Measurements from ENCODE around the gene SLMAP. TPM values are rescaled to one million over a fixed set of nuclear protein-coding genes. Genes with fewer than 3 reads are reported as not detected.

The SLMAP gene
- total RNA-seq, 1 experiment from 2014 or later, result 49.2 TPM

- no peak for ATAC-seq
- TF ChIP-seq REST (IDR thresholded peaks at IDR 0.05; ENCODE audit: insufficient read depth in 1 of 2, low read depth in 2 of 2, low read length in 1 of 2) (no peak), POLR2AphosphoS5 (IDR thresholded peaks at IDR 0.05; ENCODE audit: low read depth, low read length) (no peak), CTCF (IDR thresholded peaks at IDR 0.05) (no peak), TCF7L2 (IDR thresholded peaks at IDR 0.05; ENCODE audit: low read depth, low read length) (no peak), SIN3A (IDR thresholded peaks at IDR 0.05; ENCODE audit: borderline replicate concordance, insufficient read depth, low read depth, low read length) (no peak)
- Histone ChIP-seq H3K36me3 (ENCODE audit: control insufficient read depth, insufficient read depth, low read length) (peaks cover 9% of the 10 kb centered on the region; the same call in 1 of the 2 replicates), H3K9me3 (ENCODE audit: control insufficient read depth, insufficient read depth, low read depth, low read length) (no peaks in the 10 kb centered on the region), H3K27me3 (ENCODE audit: control insufficient read depth, insufficient read depth, low read length) (no peaks in the 10 kb centered on the region), H3K4me1 (ENCODE audit: control insufficient read depth, insufficient read depth, low read length) (no peaks in the 10 kb centered on the region), H3K27ac (ENCODE audit: low read length) (no peak overlapping the region), H3K4me3 (ENCODE audit: low read depth in 2 of 2, low read length in 2 of 2) (no peak overlapping the region)
- ChIA-PET CTCF (no interaction called here), POLR2A (no interaction called here)
- intact Hi-C loops (cut with micrococcal nuclease; ENCODE audit: unreplicated experiment) (no loop called here), in situ Hi-C loops (cut with HindIII; ENCODE audit: low pct_unique_long_range_greater_than_20kb, low sequenced_read_pairs) (no loop called here)
- no TSS peak for BruUV-seq (replicated peaks)
- DNase-seq (ENCODE audit: low read depth, low spot score), result no peak
Measured at GRCh38 chr3:57917601-57918000, 161.5 kb downstream of the SLMAP start.

GRCh38 chr3:57918123-57918837 is 162.2 kb downstream of the SLMAP start:
- Histone ChIP-seq H3K4me1 (ENCODE audit: control insufficient read depth, insufficient read depth, low read length) (no peaks in the 10 kb centered on the region), H3K36me3 (ENCODE audit: control insufficient read depth, insufficient read depth, low read length) (peaks cover 4% of the 10 kb centered on the region; the same call in 1 of the 2 replicates), H3K4me3 (ENCODE audit: low read depth in 2 of 2, low read length in 2 of 2) (no peak overlapping the region), H3K27ac (ENCODE audit: low read length) (no peak overlapping the region), H3K9me3 (ENCODE audit: control insufficient read depth, insufficient read depth, low read depth, low read length) (no peaks in the 10 kb centered on the region), H3K27me3 (ENCODE audit: control insufficient read depth, insufficient read depth, low read length) (no peaks in the 10 kb centered on the region)
- POLR2A ChIA-PET, result no interaction called here
- in situ Hi-C loops (cut with HindIII; ENCODE audit: low pct_unique_long_range_greater_than_20kb, low sequenced_read_pairs), result no loop called here
- CTCF ChIA-PET, result no interaction called here
- no TSS peak for BruUV-seq (replicated peaks)
- intact Hi-C loops (cut with micrococcal nuclease; ENCODE audit: unreplicated experiment), result no loop called here
- ATAC-seq (no peak), DNase-seq (ENCODE audit: low read depth, low spot score) (no peak)
- TF ChIP-seq TCF7L2 (IDR thresholded peaks at IDR 0.05; ENCODE audit: low read depth, low read length) (no peak), SIN3A (IDR thresholded peaks at IDR 0.05; ENCODE audit: borderline replicate concordance, insufficient read depth, low read depth, low read length) (no peak), POLR2AphosphoS5 (IDR thresholded peaks at IDR 0.05; ENCODE audit: low read depth, low read length) (no peak), CTCF (IDR thresholded peaks at IDR 0.05) (no peak), REST (IDR thresholded peaks at IDR 0.05; ENCODE audit: insufficient read depth in 1 of 2, low read depth in 2 of 2, low read length in 1 of 2) (no peak)
